ENCODE results near the gene TACC2.

TACC2 gene

DNA sequence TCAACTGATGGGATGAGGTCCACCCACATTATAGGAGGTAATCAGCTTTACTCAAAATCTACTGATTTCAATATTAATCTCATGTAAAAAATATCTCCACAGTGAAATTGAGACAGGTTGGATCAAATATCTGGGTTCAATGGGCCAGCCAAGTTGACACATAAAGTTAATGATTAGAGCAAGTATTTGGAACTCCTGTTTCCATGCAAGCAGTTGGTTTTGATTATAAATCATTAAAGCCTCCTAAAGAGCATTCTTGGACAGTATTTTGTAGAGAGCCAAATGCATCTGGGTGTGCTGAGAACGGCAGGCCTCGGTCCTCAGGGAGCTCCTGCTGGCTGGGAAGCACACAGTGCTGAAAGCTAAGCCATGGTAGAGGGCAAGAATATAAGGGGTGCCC, 155.2 kb downstream of the TACC2 start:
- TF ChIP-seq, protein P1, sequence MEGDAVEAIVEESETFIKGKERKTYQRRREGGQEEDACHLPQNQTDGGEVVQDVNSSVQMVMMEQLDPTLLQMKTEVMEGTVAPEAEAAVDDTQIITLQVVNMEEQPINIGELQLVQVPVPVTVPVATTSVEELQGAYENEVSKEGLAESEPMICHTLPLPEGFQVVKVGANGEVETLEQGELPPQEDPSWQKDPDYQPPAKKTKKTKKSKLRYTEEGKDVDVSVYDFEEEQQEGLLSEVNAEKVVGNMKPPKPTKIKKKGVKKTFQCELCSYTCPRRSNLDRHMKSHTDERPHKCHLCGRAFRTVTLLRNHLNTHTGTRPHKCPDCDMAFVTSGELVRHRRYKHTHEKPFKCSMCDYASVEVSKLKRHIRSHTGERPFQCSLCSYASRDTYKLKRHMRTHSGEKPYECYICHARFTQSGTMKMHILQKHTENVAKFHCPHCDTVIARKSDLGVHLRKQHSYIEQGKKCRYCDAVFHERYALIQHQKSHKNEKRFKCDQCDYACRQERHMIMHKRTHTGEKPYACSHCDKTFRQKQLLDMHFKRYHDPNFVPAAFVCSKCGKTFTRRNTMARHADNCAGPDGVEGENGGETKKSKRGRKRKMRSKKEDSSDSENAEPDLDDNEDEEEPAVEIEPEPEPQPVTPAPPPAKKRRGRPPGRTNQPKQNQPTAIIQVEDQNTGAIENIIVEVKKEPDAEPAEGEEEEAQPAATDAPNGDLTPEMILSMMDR (IDR thresholded peaks at IDR 0.05): no peak
- no peaks in the 10 kb centered on the region for H3K27me3 Mint-ChIP-seq (ENCODE audit: low read depth, poor library complexity)
- H3K27ac Mint-ChIP-seq: no peak overlapping the region
- peak overlapping the region; percentile 28 for H3K4me3 Mint-ChIP-seq
- no peak for DNase-seq
- H3K4me1 Mint-ChIP-seq: peaks cover 57% of the 10 kb centered on the region
- peaks cover 54% of the 10 kb centered on the region for H3K36me3 Mint-ChIP-seq (ENCODE audit: low read depth)
- peaks cover 35% of the 10 kb centered on the region for H3K9me3 Mint-ChIP-seq

DNA sequence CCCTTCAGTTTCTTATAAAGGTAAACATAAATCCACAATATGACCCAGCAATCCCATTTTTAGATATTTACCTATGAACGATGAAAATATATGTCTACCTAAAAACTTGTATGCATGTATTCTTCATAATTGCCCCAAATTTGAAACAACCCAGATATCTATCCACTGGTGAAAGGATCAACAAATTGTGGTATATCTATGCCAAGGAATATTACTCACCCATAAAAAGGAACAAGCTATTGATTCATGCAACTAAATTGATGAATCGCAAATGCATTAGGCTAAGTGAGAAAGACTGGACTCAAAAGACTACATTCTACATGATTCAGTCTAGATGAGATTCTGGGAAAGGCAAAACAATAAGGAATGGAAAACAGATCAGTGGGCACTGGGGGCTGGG, 156.2 kb downstream of the TACC2 start:
- Mint-ChIP-seq H3K36me3 (ENCODE audit: low read depth) (peaks cover 54% of the 10 kb centered on the region), H3K9me3 (peaks cover 35% of the 10 kb centered on the region), H3K27me3 (ENCODE audit: low read depth, poor library complexity) (no peaks in the 10 kb centered on the region), H3K4me3 (no peak overlapping the region), H3K27ac (no peak overlapping the region), H3K4me1 (peaks cover 57% of the 10 kb centered on the region)
- DNase-seq: no peak
- TF ChIP-seq, protein P1 (IDR thresholded peaks at IDR 0.05): no peak

DNA sequence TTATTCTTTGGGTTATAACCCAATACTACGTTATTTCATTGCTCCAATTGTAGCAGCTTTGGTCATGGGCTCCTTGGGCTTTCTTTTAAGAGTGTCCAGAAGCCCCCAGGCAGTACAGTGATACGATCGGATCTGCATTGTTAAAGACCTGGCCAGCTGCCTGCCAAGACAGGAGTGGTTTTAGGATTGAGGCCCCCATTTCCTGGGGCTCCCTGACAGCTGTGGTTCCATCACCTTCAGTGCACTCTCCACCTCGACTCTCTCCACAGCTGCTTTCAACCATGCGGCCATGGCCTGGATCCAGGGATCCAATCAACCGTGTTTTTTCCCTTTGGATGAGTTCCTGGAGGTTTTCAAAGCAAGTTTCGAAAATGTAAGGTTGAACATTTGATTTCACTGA, 158.7 kb downstream of the TACC2 start:
- Mint-ChIP-seq H3K4me3 (no peak overlapping the region), H3K4me1 (peaks cover 66% of the 10 kb centered on the region), H3K9me3 (peaks cover 35% of the 10 kb centered on the region), H3K36me3 (ENCODE audit: low read depth) (peaks cover 54% of the 10 kb centered on the region), H3K27me3 (ENCODE audit: low read depth, poor library complexity) (no peaks in the 10 kb centered on the region), H3K27ac (peak overlapping the region; percentile 81)
- TF ChIP-seq, protein P1 (IDR thresholded peaks at IDR 0.05): no peak
- DNase-seq: no peak

DNA sequence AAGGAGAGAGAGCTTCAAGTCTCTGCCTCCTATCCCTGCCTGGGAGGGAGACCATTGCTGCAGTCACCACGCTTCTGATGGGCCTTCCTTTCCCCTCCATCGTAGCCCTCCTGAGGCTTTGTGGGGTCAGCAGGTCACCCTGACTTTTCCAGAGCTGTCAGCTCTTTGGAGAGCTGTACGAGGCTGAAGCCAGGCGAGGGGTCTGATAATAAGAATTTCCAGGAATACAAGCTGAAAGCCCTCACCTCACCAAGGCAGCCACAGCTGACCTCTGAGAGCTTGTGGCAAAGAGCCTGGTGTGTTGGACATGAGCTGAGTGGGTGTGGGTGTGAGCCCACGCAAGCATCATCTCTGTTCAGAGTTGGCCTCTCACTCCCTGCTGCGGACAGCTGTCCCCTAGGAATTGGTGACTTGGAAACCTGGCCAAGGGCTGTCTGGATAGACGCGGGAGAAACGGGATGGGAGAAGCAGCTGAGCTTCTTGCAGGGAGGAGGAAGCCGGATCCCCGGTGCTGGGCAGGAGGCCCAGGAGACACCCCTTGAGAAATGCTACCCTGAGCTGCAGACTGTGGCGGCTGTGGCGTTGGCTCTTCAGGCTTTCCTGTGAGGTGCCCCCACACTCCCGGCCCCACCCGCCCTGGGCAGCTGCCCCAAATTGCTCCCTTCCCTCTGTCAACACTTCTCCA, 160.1 kb downstream of the TACC2 start:
- Mint-ChIP-seq H3K4me3 (peak overlapping the region; percentile 49), H3K36me3 (ENCODE audit: low read depth) (peaks cover 48% of the 10 kb centered on the region), H3K27me3 (ENCODE audit: low read depth, poor library complexity) (no peaks in the 10 kb centered on the region), H3K4me1 (peaks cover 74% of the 10 kb centered on the region), H3K27ac (peak overlapping the region; percentile 96), H3K9me3 (peaks cover 34% of the 10 kb centered on the region)
- TF ChIP-seq, protein P1 (IDR thresholded peaks at IDR 0.05): no peak
- DNase-seq: no peak

DNA sequence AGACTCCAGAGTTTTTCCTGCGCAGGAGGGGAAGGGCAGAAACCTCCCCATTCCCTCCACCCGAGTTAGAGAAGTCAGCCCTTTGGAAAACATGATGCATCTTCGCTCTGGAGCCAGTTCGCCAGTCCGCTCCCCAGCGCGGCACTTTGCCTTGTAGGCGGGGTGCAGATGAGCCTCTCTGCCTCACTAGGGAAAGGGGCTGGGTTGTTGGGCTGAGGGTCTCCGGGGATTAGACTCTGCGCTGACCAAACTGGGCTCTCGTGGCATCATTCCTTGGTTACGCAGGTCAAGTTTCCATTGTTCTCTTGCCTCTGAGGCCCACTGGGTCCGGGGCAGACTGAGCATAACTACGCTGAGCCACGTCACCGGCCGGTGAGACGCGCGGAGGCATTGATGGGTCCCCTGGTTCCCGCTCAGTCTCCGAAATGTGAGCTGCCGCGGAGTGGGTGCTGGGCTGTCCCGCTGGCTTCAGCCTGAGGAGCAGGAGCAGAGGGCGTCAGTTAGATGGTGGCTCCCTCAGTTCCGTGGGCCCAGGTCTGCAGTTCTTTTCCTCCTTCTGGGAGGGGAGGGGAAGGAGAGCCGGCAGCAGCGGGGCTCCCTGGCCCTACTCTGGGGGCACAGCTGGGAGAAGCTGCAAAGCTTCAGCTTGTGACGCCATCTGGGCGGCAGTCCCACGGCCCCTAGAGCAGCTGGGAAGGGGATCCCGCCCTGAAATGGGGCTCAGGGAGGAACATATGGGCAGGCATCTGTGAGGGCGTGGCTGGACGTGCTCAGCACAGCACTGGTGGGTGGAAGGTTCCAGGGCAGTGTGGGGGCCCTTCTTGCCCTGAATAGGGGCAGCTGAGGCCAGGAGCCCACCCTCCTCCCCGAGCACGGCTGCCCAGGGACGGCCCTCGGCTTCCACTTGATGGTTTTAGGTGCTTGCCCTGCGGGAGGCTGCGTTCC, 160.9 kb downstream of the TACC2 start:
- TF ChIP-seq, protein P1 (IDR thresholded peaks at IDR 0.05): no peak
- Mint-ChIP-seq H3K27me3 (ENCODE audit: low read depth, poor library complexity) (no peaks in the 10 kb centered on the region), H3K4me3 (no peak overlapping the region), H3K27ac (peak overlapping the region; percentile 36), H3K36me3 (ENCODE audit: low read depth) (peaks cover 40% of the 10 kb centered on the region), H3K4me1 (peaks cover 82% of the 10 kb centered on the region), H3K9me3 (peaks cover 26% of the 10 kb centered on the region)
- no peak for DNase-seq

Data from nephron progenitor cell (in vitro differentiated cells).